ENCODE measurements around the gene ARHGAP20. TPM values are rescaled to one million over a fixed set of nuclear protein-coding genes. Genes with fewer than 3 reads are reported as not detected.
A peak's percentile ranks its signal among the peaks of the same experiment; 100 is the strongest.

ARHGAP20 gene
- total RNA-seq, 1 experiment from 2014 or later, result not detected

GRCh38 chr11:110544779-110545178 is 167.5 kb downstream of the ARHGAP20 start:
- Histone ChIP-seq H3K27me3 (no peaks in the 10 kb centered on the region), H3K27ac (no peak overlapping the region), H3K9me3 (replicated peaks) (no peaks in the 10 kb centered on the region), H3K4me1 (no peaks in the 10 kb centered on the region), H3K4me3 (no peak overlapping the region), H3K36me3 (no peaks in the 10 kb centered on the region)
- DNase-seq, result no peak

GRCh38 chr11:110538154-110538553 is 174.1 kb downstream of the ARHGAP20 start:
- Histone ChIP-seq H3K27me3 (no peaks in the 10 kb centered on the region), H3K4me1 (no peaks in the 10 kb centered on the region), H3K4me3 (no peak overlapping the region), H3K36me3 (no peaks in the 10 kb centered on the region), H3K9me3 (replicated peaks) (no peaks in the 10 kb centered on the region), H3K27ac (no peak overlapping the region)
- no peak for DNase-seq

DNA sequence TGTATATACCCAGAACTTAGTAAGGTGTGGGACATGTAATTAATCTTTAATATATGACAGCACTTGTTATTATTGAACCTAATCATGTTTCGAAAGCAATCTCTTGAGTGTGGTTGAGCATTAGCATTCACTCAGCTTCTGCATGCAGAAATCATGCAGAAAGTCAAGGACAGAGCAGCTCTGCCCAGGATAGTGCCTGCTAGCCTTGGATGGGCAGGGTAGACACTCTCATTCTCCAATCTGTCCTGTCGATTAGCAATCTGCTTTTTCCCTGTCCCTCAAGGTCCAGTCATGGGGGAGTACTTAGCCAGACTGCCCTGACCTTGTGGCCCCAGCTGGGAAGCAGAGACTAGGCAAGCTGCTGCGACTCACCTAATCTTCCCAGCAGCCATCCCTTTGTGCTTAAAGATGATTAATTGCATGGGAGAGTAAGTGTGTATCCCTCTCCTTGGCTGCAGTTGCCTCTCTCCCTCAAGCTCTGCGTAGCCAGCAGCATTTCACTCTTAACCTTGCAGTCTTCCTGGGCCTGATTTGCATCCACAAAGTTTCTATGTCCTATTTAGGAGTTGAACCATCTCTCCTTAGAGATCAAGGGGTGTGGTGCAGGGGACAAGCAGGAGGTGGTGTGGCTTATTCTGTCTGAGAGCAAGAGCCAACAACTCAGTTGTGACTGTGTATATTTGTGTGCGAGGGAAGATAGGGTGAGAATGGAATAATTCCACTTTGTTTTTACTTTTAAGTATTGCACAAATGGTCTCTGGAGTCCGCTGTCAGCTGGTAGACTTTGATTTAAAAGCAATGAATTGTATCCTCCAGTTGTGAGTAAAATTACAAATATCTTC is 181.1 kb downstream of the ARHGAP20 start:
- DNase-seq, result no peak
- Histone ChIP-seq H3K4me3 (no peak overlapping the region), H3K36me3 (no peaks in the 10 kb centered on the region), H3K27me3 (no peaks in the 10 kb centered on the region), H3K27ac (no peak overlapping the region), H3K9me3 (replicated peaks) (no peaks in the 10 kb centered on the region), H3K4me1 (no peaks in the 10 kb centered on the region)

- no peak overlapping the region for H3K4me3 ChIP-seq
- H3K36me3 ChIP-seq, result no peaks in the 10 kb centered on the region
- peak; percentile 4 to 22 for DNase-seq
Measured at GRCh38 chr11:110529043-110529442, 183.2 kb downstream of the ARHGAP20 start.

GRCh38 chr11:110527146-110527545 is 185.1 kb downstream of the ARHGAP20 start:
- Histone ChIP-seq H3K27me3 (no peaks in the 10 kb centered on the region), H3K4me3 (no peak overlapping the region), H3K36me3 (no peaks in the 10 kb centered on the region), H3K9me3 (replicated peaks) (no peaks in the 10 kb centered on the region), H3K27ac (no peak overlapping the region), H3K4me1 (no peaks in the 10 kb centered on the region)
- no peak for DNase-seq

More at GRCh38 chr11:110529043-110529442, 183.2 kb downstream of the ARHGAP20 start:
- Histone ChIP-seq H3K27me3 (no peaks in the 10 kb centered on the region), H3K9me3 (replicated peaks) (no peaks in the 10 kb centered on the region), H3K27ac (no peak overlapping the region), H3K4me1 (no peaks in the 10 kb centered on the region)
